Measurements from ENCODE around the gene PMM2.

GRCh38 chr16:8848939-8849391, 51.3 kb downstream of the PMM2 start:
- TF ChIP-seq CTCF (IDR thresholded peaks at IDR 0.05 in 2 of 3, conservative IDR thresholded peaks at IDR 0.05 in 1 of 3; ENCODE audit: borderline replicate concordance in 1 of 3, insufficient read depth in 1 of 3, low read depth in 2 of 3, low read length in 2 of 3), result no peak
- no peak for TF ChIP-seq YY1 (IDR thresholded peaks at IDR 0.05; ENCODE audit: extremely low read depth, insufficient replicate concordance, low read depth, low read length)

All from HCT116 (cell line).